ENCODE measurements around the gene KCTD2. TPM values are rescaled to one million over a fixed set of nuclear protein-coding genes. Genes with fewer than 3 reads are reported as not detected.
A peak's percentile ranks its signal among the peaks of the same experiment; 100 is the strongest.

KCTD2 gene
- total and polyA plus RNA-seq, 8 donors: 9.9 to 25.8 (median 12.3) TPM

- no peak overlapping the region for H3K27ac ChIP-seq
- H3K27me3 ChIP-seq: no peaks in the 10 kb centered on the region
- H3K9me3 ChIP-seq: no peaks in the 10 kb centered on the region
- whole genome bisulfite sequencing, 5 donors: 54 to 59% (median 55%) methylated on average over 12 to 14 of the region's 14 CpGs
- TF ChIP-seq CTCF (IDR thresholded peaks at IDR 0.05) (no peak), POLR2AphosphoS5 (IDR thresholded peaks at IDR 0.05) (no peak), POLR2A (IDR thresholded peaks at IDR 0.05) (no peak), EP300 (IDR thresholded peaks at IDR 0.05) (no peak)
- intact Hi-C loops (cut with DNase I; ENCODE audit: low total_unique reads): no loop called here
- DNase-seq: peak in 1 of 2 donors; percentile 63
- H3K4me3 ChIP-seq: no peak overlapping the region
- no peaks in the 10 kb centered on the region for H3K36me3 ChIP-seq
- peaks cover 21 to 52% (median 26%) of the 10 kb centered on the region in 4 donors for H3K4me1 ChIP-seq
Observed at GRCh38 chr17:75084039-75084660, 37.1 kb downstream of the KCTD2 start.

- peak overlapping the region in 1 of 4 donors; percentile 59 for H3K4me3 ChIP-seq
- peak overlapping the region; percentile 86 to 95 (median 92) for H3K27ac ChIP-seq
- peaks cover 30 to 66% (median 44%) of the 10 kb centered on the region in 4 donors for H3K4me1 ChIP-seq
- H3K36me3 ChIP-seq: no peaks in the 10 kb centered on the region
- H3K9me3 ChIP-seq: no peaks in the 10 kb centered on the region
- WGBS, 5 donors: 41 to 57% (median 56%) methylated on average over 15 of the region's 15 CpGs
- no peaks in the 10 kb centered on the region for H3K27me3 ChIP-seq
- DNase-seq: peak; percentile 50 to 74
- intact Hi-C loops (cut with DNase I; ENCODE audit: low total_unique reads): no loop called here
- no peak for TF ChIP-seq CTCF (IDR thresholded peaks at IDR 0.05)
- peak in 1 of 3 donors; percentile 23 for TF ChIP-seq POLR2AphosphoS5 (IDR thresholded peaks at IDR 0.05)
- no peak for TF ChIP-seq POLR2A (IDR thresholded peaks at IDR 0.05)
- no peak for TF ChIP-seq EP300 (IDR thresholded peaks at IDR 0.05)
Observed at GRCh38 chr17:75086496-75087181, 39.6 kb downstream of the KCTD2 start.

GRCh38 chr17:75087182-75087557 lies 40.1 kb downstream of the KCTD2 start:
- TF ChIP-seq EP300 (IDR thresholded peaks at IDR 0.05): no peak
- no peak for TF ChIP-seq POLR2AphosphoS5 (IDR thresholded peaks at IDR 0.05)
- no peak for TF ChIP-seq POLR2A (IDR thresholded peaks at IDR 0.05)
- H3K36me3 ChIP-seq: no peaks in the 10 kb centered on the region
- no peaks in the 10 kb centered on the region for H3K9me3 ChIP-seq
- WGBS, 5 donors: 23 to 86% (median 49%) methylated on average over 7 to 12 of the region's 12 CpGs
- no peak for DNase-seq
- no peaks in the 10 kb centered on the region for H3K27me3 ChIP-seq
- peak overlapping the region; percentile 43 to 59 (median 52) for H3K4me3 ChIP-seq
- intact Hi-C loops (cut with DNase I; ENCODE audit: low total_unique reads): no loop called here
- H3K27ac ChIP-seq: peak overlapping the region; percentile 86 to 95 (median 92)
- peaks cover 30 to 71% (median 50%) of the 10 kb centered on the region in 4 donors for H3K4me1 ChIP-seq

- intact Hi-C loops (cut with DNase I; ENCODE audit: low total_unique reads): no loop called here
- Histone ChIP-seq H3K9me3 (no peaks in the 10 kb centered on the region), H3K4me3 (peak within 1 kb of the TSS; percentile 43 to 59 (median 52)), H3K27ac (peak within 1 kb of the TSS; percentile 86 to 95 (median 92)), H3K36me3 (no peaks in the 10 kb centered on the region), H3K27me3 (no peaks in the 10 kb centered on the region), H3K4me1 (peaks cover 31 to 77% (median 56%) of the 10 kb centered on the region in 4 donors)
- peak; percentile 85 to 96 for DNase-seq
- TF ChIP-seq CTCF (IDR thresholded peaks at IDR 0.05) (no peak), POLR2AphosphoS5 (IDR thresholded peaks at IDR 0.05) (peak in 2 of 3 donors; percentile 71 to 77)
- 2 to 6% (median 3%) methylated on average over 22 to 69 of the region's 69 CpGs for WGBS, 5 donors
Observed at GRCh38 chr17:75087558-75088453, 40.8 kb downstream of the KCTD2 start, which contains the start of gene SLC16A5. TSS of gene SLC16A5 (plus strand) at chr17:75087954. CDS start at chr17:75093637, 5,683 bp downstream.

All from stomach (tissue), 9 donors.